Activated naive CD4-positive, alpha-beta T cell treated with anti-CD3 and anti-CD28 coated beads, Interleukin-2, amount 50 U/mL, for 16 hours (primary cell): ENCODE data around the gene ATXN10.
"Not testable (repeated sequence)": the region's sequence is repeated elsewhere in the genome, so short reads cannot be mapped to it uniquely, and the experiment has no call there.

Source experiments
- DNase-seq: peaks from one replicate; pipeline ENCODE4 v3.0.0-alpha.2; 2020

The ATXN10 gene, protein sequence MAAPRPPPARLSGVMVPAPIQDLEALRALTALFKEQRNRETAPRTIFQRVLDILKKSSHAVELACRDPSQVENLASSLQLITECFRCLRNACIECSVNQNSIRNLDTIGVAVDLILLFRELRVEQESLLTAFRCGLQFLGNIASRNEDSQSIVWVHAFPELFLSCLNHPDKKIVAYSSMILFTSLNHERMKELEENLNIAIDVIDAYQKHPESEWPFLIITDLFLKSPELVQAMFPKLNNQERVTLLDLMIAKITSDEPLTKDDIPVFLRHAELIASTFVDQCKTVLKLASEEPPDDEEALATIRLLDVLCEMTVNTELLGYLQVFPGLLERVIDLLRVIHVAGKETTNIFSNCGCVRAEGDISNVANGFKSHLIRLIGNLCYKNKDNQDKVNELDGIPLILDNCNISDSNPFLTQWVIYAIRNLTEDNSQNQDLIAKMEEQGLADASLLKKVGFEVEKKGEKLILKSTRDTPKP

DNA sequence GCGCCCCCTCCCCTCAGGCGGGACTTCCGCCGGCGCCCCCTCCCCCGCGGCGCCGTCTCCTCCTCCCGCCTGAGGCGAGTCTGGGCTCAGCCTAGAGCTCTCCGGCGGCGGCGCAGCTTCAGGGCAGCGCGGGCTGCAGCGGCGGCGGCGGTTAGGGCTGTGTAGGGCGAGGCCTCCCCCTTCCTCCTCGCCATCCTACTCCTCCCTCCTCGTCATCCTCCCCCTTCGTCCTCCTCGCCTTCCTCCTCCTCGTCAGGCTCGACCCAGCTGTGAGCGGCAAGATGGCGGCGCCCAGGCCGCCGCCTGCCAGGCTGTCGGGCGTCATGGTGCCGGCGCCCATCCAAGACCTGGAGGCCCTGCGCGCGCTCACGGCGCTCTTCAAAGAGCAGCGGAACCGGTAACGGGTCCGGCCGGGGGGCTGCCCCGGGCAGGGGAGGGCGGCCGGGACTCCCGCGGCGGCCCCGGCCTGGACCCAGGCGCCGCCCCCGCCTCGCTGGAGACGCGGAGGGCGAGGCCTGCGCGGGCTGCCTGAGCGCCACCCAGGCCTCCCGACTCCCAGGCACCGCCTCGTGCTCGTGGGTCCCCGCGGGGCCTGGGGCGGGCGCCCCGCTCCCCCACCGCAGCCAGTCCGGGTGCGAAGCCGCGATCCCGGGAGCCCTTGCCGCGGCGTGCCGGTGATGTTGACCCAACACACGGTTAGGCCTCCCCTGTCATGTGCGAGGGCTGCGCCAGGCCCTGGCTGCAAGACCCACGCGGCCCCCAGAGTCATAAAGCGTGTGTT, at the start of gene ATXN10:
Gene ATXN10, plus strand, starts transcription at position 52 of the 781 bp plus-strand sequence. Its CDS starts 230 bp downstream, at position 282.
- DNase-seq, result peak; percentile 79

- no peak for DNase-seq
Observed at GRCh38 chr22:45621836-45622600, 49.6 kb upstream of the ATXN10 start.

DNA sequence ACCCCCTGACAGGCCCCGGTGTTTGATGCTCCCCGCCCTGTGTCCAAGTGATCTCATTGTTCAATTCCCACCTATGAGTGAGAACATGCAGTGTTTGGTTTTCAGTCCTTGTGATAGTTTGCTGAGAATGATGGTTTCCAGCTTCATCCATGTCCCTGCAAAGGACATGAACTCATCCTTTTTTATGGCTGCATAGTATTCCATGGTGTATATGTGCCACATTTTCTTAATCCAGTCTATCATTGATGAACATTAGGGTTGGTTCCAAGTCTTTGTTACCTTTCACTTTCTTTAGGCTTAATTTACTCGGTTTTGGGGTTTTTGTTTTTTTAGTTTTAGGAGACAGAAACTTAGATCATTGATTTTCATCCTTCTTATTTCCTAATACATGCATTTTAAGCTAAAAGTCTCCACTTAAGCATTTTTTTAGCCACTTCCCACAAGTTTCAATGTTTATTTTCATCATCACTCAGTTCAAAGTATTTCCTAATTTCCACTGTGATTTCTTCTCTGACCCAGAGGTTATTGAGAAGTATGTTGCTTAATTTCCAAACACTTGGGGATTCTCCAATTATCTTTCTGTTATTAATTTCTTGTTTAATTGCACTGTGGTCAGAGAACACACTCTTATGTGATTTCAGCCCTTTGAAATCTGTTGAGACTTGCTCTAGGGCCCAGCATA, 48.0 kb upstream of the ATXN10 start:
- not testable (repeated sequence) for DNase-seq

DNA sequence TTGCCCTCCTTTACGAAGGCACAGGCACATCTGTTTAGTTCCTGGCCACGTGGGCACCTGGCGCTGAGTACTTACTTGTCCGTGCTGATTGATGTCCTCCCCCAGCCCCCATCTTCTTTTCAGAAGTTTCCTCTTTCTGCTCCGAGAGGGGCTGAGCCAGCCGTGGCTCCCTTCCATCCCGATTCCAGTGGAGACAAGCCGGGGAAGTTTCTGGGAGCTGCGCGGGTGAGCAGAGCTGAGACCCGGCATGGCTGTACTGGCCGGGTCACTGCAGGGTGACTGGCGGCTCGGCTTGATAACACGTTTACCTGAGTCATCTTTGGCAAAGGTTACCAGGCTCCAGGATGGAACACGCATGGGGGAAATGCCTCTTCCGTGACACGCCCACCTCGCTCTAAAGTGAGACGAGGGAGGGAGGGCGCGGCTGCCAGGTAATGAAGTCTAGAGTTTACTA, 45.4 kb upstream of the ATXN10 start:
- DNase-seq, result no peak

DNA sequence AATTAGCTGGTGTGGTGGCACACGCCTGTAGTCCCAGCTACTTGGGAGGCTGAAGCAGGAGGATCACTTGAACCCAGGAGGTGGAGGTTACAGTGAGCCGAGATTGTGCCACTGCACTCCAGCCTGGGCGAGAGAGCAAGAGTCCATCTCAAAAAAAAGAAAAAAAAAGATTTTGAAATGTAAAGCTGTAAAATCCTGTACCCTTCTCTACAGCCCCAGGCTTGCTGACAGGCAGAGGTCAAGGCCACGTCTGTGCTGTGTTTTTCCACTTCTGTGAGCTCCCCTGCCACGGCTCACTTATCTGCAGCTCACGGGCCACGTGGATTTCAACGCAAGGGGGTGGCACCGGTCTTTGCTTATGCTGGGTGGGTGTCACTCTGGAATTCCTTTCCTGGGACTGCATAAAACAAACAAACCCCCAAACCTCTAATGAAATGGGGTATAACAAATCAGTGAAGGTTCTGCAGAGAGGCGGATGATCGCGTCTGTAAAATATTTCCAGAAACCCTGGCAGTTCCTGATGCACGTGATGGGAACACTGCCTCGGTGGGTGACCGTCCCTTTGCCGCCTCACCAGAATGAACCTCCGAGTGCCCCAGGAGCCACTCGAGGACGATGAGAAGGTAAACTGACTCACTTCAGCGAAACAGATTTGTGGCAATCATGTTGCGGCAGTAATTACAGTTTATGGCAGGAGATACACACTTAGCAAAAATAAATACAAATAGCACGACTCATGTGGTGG, 44.0 kb upstream of the ATXN10 start:
- no peak for DNase-seq

- DNase-seq, result no peak
Observed at GRCh38 chr22:45628515-45628914, 43.1 kb upstream of the ATXN10 start.

GRCh38 chr22:45629469-45630089, 42.1 kb upstream of the ATXN10 start:
- no peak for DNase-seq

DNA sequence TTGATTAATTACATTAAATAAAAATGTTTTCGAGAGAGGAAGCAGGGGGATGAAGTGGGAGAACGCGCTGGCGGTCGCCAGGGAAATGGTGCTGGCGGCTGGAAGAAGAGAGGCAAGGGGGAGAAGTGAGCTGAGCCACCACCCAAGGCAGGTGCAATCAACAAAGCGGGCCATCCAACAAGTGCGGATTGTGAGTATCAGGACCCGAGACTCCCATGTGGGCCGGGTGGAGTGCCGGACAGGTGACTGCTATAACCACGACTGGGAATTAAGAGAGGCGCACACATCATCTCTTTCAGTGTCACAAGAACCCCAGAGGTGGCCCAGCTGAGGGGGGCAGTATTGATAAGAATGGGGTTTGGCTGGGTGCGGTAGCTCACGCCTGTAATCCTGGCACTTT, 41.2 kb upstream of the ATXN10 start:
- no peak for DNase-seq

DNA sequence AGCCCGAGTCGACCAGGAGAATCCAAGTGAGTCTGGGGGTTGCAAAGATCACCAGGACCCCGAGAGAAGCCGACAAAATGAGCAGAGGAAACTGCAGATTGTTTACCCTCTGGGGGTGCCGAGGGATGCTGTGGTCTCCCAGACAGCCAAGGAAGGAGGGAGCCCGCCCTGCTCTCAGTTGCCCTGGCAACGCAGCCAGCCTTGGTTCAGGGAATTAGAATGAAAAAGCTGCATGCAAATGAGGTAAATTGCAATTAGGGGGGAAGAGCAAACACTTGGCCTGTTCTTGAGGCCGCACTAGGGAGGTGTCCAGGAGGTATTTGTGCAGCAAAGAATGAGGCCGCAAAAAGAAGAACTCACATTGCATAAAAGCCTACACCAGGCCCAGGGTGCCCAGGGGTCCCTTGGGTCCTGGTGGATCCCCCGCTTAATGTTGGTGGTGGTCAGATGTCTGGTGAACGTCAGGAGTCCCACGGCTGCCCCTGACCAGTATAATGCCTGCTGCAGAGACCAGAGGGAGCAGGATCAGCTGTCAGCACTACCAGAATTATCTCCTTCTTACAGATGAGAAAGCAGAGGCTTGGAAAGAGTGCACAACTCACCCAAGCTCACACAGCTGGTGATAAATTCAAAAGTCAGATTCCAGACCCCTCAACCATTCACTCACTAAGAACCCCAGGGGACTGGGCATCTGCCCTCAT, 40.3 kb upstream of the ATXN10 start:
- no peak for DNase-seq

- no peak for DNase-seq
Observed at GRCh38 chr22:45631841-45632238, 39.8 kb upstream of the ATXN10 start.

GRCh38 chr22:45632791-45633515, 38.7 kb upstream of the ATXN10 start:
- DNase-seq, result no peak

GRCh38 chr22:45636683-45637082, 35.0 kb upstream of the ATXN10 start:
- DNase-seq, result no peak

DNA sequence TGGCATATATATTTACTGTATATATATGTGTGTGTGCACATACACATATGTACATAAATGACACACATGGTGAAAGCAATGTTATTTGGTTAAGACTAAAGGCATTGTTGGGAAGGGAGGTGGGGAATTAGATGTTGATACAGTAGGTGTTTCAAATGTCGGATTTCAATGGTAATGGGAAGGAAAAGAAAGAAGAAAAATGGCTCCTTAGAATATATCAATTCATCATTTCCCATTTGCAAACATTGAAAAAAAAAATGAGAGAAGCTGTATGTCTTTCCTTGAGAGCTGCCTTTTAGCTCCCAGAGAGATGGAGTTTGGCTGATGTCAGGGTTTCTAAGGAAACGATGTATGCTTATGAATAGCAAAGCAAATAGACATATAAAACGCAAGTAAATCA, 33.4 kb upstream of the ATXN10 start:
- no peak for DNase-seq

DNA sequence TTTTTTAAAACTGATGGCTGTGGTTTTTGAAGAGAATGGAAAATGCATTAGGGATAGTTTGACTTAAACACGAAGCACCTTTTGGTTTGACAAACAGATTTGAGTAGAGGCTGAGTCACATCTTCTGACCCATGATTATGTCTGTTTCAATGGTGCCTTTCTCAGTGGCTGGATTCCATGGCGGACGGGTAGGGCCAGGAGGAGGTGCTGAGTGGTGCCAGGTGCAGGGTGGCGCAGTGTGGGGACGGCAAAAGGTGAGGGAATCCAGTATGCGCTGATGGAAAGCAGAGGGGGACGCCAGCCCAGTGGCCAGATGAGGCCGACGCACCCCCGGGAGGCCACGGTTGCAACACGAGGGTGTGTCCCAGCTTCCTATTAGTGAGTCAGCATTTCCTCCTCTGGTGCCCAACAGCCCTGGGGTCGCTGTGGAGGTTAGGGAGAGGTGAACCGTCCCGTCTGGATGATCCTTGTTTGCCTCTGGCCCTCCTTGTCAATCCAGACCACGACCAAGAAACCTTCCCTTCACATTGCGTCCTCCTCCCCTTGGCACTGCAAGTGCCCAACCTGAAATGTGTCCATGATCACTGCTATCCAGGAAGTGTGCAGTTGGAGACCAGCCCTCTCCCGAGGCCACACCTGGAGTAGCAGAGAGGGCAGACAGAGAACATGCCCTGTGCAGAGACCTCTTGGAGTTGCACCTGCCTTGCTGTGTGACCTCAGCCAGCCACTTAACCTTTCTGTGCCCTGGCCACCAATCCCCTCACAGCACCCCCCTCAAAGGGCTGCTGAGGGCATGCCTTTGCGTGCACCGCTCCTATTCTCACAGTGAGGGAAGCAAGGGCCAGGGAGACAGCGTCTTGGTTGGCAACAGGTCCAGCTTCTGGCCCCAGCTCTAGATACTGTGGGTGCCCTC, 32.5 kb upstream of the ATXN10 start:
- no peak for DNase-seq

DNA sequence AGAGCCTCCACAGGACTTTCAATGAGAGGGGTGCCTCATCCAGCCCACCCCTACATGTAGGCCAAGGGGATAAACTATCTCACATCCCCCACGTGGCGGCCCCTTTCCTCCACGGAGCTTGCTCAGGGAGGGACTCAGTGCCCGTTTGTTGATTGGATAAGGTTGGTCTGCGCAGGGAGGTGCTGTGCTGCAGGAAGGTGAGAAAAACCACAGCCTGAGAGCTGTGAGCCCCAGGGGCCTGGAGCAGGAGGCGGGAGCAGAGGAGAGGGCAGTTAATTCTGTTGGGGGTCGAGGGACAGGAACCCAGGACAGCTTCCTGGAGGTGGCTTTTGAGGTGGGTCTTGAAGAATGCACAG, 31.9 kb upstream of the ATXN10 start:
- DNase-seq, result no peak

- DNase-seq, result no peak
Observed at GRCh38 chr22:45640291-45640940, 31.2 kb upstream of the ATXN10 start.

DNA sequence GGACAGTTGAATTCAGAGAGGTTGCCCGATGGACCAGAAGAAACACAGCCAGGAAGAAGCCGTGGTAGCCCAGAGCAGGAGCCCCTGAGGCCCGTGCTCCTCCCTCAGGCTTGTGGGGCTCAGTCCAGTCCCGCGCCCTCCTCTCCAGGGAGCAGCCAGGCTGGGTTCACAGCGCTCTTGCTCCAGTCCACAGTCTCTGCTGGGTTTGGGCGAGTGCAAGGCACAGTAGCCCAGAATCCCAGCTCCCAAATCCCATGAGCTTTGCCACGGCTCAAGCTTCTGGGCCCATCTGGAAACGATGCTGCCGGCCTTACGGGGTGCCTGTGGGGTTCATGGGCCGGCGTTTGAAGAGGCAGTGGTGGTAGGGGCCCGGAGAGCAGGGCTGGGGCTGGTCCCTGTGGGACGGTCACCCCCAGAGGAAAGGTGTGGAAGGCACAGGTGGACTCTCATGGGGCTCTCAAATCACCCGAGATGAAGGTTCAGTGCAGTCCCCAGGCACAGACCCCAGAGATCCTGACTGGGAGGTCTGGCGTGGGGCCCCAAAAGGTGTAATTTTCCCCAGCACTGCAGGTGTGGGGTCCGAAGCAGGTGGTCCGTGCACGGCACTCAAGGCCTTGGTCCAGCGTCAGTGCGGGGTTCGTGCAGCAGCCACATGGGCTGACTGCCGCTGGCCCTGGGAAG, 30.6 kb upstream of the ATXN10 start:
- no peak for DNase-seq

GRCh38 chr22:45642986-45643385, 28.6 kb upstream of the ATXN10 start:
- DNase-seq, result no peak
